Fibroblast of villous mesenchyme (primary cell): Measurements from ENCODE around the gene POLA2. TPM values are rescaled to one million over a fixed set of nuclear protein-coding genes. Genes with fewer than 3 reads are reported as not detected.

Source experiments
- DNase-seq: peaks from one replicate; pipeline ENCODE4 v3.0.0-alpha.2; 2010; ENCODE audit warnings: low read depth
- H3K4me3 ChIP-seq: 2 replicates; pipeline ENCODE4 v1.5.1; 2011; ENCODE audit warnings: low read depth, mild to moderate bottlenecking, low read length
- total RNA-seq: library from RNA; depleted of rRNA; stranded (reverse); fragments of >200 nt; gene quantifications from 2 replicates; pipeline ENCODE4 v1.2.3, GENCODE V29; 2012
- TF ChIP-seq, protein P1 (sequence below): IDR thresholded peaks from 2 replicates; pipeline ENCODE4 v1.5.1; 2012; ENCODE audit warnings: low read depth, mild to moderate bottlenecking, low read length; ENCODE audit not compliant: insufficient read depth

The POLA2 gene
- total RNA-seq, 1 donor: 12.1 TPM

DNA sequence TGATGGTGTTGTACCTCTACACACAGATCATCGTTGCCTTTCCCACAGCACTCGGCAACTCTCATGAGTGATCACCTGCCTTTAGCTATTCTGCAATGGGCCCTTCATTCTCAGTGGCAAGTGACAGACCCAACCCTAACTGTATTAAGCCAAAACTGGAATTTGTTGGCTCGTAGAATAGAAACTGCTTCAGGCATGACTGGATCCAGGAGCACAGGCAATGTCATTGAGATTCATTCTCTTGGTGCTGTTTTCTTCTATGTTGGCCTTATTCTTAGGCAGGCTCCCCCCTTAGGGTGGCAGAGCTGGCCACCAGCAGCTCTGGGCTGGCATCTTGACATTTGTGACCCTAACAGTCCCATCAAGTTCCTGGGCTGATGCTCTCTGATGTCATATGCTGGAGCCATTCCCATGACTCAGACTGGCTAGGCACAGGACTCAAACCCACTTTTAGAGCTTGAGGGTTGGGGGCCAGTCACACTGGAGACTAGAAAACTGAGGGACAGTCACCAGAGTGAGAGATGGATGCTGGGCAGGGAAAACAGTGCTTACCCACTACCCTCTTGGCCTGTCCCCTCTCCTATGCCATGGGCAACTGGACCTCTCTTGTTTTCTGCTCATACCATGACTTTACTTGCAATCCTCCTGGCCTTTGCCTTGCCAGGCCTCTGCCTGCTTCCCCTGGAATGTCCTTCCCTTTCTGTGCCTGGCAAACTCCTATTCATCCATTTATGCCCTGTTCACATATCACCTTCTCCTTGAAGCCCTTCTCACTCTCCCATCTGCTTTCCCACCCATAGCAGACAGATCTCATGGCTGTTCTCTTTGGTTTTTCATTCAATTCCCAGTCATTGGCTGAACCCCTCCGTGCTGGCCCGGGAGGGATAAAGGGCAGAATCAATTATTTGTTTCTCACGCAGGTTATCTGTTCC, 45.8 kb downstream of the POLA2 start:
- no peak overlapping the region for H3K4me3 ChIP-seq
- TF ChIP-seq, protein P1, sequence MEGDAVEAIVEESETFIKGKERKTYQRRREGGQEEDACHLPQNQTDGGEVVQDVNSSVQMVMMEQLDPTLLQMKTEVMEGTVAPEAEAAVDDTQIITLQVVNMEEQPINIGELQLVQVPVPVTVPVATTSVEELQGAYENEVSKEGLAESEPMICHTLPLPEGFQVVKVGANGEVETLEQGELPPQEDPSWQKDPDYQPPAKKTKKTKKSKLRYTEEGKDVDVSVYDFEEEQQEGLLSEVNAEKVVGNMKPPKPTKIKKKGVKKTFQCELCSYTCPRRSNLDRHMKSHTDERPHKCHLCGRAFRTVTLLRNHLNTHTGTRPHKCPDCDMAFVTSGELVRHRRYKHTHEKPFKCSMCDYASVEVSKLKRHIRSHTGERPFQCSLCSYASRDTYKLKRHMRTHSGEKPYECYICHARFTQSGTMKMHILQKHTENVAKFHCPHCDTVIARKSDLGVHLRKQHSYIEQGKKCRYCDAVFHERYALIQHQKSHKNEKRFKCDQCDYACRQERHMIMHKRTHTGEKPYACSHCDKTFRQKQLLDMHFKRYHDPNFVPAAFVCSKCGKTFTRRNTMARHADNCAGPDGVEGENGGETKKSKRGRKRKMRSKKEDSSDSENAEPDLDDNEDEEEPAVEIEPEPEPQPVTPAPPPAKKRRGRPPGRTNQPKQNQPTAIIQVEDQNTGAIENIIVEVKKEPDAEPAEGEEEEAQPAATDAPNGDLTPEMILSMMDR: no peak
- no peak for DNase-seq

DNA sequence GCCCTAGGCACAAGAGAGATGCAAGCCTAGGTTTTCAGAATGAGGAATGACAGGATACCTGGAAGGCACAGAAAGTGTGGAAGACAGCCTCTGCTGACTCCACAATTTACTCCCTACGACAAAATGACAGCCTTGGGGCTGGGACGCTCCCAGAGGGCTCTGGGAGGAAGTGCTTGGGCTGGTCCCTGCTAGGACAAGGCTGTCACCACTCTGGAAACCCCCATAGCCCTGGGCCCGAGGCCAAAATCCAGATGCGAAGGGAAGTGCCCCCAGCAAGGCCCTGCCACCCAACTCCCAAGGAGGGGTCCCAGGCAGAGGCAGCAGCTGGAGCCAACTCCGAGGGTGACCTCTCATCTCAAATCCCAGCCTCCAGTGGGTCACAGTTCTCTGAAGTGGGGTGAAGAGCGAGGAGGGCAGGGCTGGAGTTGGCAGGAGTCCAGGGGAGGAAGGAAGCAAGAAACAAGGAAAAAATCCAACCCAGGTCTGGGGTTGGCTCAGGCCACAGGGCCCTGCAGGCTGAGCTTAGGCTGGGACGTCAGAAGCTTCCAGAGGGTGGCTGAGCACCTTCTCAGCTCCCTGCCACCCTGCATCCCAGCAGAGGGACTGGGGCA, 46.6 kb downstream of the POLA2 start:
- no peak for DNase-seq
- no peak overlapping the region for H3K4me3 ChIP-seq
- TF ChIP-seq, protein P1: no peak

DNA sequence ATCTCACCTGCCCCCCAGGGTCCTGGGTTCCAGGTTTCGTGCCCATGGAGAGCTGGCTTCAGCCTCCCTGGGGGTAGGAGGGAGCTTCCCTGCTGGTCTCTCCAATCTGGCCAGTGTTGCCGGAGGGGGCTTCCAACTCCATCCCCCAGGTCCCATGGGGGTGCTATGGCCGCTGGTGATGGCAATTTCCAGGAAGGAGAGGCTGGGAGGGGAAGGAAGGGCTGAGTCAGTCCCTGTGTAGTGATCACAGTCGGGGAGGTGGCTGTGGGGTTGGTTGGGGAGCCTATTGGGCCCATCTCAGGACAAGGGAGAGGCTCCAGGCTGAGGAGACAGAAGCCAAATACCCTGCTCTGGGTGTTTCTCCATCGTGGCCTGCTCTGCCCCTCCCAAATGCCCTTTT, 47.2 kb downstream of the POLA2 start:
- no peak for DNase-seq

DNA sequence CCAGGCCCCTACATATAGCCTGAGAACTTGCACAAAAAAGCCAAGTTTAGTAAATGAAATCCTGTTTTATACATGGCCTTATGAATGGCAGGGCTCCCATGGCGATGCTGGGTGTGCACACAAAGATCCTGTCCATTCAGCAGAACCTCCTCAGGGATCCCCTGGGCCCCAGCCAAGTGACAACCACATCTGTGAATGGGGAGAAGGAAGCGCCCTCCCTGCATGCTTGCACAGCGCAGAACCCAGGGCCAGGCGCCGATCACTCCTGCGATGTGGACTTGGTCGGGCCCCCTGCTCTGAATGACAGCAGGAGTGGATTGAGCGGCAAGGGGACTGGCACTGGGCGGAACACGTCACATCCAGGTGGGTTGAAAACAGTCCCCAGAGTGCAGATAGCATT, 48.5 kb downstream of the POLA2 start:
- no peak for DNase-seq
- H3K4me3 ChIP-seq: no peak overlapping the region
- TF ChIP-seq, protein P1: no peak

More for the DNA sequence above, 47.2 kb downstream of the POLA2 start:
- no peak overlapping the region for H3K4me3 ChIP-seq
- TF ChIP-seq, protein P1: no peak

DNA sequence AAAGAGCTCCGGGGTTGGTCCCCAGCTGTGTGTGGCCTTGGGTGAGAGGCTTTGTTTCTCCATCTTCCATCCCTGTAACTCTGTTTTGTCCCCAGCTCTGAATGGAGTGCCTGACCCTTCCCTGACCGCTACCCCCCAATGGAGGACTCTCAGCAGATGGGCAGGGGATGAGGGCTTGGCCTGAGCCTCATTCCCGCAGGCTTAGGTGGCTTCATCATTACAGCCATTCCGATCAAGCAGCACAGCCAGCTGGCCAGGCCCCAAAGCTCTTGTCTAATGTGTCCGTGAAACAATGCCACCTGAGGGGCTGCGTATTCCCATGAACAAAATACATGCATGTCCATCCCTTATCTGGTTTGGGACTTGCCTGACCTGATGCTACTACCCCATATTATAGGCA, 49.0 kb downstream of the POLA2 start:
- no peak for DNase-seq
- no peak overlapping the region for H3K4me3 ChIP-seq

DNA sequence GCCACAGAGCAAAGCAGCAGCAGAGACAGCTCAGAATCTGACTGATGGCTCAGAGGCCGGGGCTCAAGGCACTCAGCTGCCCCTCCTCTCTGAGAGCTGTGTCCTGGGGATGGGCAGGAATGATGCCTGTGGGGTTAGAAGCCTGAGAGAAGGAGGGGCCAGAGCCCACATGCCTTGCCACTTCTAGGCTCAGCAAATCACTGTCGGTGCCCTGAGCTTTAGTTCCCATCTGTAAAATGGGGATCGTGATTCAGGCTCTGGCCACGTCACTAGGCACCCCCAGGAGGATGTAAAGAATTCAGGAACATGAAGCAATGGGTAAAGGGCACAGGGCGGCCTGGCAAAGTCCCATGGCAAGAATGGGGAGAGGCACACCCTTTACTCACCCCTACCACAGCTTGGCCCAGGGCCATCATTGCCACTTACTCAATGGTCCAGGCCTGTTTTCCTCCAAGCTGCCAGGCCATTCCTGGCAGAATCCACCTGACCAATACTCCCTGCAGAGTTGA, 49.5 kb downstream of the POLA2 start:
- TF ChIP-seq, protein P1: no peak
- DNase-seq: no peak
- H3K4me3 ChIP-seq: no peak overlapping the region

More for the DNA sequence above, 49.0 kb downstream of the POLA2 start:
- TF ChIP-seq, protein P1: no peak
